ENCODE results near the gene GNGT2.
"Not testable (repeated sequence)": the region's sequence is repeated elsewhere in the genome, so short reads cannot be mapped to it uniquely, and the experiment has no call there.

GNGT2 gene

DNA sequence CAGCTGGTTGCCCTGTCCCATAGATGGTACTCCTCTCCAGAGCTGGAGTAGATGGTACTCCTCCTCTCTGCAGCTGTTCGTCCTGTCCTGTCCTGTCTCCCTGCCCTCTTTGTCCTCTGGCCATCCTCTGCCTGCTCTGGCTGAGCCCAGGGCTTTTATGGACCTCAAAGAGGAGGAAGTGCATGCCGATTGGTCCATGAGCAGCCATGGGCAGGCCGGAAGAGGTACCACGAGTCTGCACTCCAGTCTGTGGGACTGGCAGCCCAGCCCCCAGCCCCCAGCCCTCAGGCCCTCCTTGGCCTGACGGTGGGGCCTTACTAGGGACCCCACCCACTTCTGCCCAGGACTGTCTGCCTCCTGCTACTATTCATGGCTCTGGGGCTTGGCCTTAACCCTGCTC lies 27.0 kb downstream of the GNGT2 start:
- TF ChIP-seq, protein P1, sequence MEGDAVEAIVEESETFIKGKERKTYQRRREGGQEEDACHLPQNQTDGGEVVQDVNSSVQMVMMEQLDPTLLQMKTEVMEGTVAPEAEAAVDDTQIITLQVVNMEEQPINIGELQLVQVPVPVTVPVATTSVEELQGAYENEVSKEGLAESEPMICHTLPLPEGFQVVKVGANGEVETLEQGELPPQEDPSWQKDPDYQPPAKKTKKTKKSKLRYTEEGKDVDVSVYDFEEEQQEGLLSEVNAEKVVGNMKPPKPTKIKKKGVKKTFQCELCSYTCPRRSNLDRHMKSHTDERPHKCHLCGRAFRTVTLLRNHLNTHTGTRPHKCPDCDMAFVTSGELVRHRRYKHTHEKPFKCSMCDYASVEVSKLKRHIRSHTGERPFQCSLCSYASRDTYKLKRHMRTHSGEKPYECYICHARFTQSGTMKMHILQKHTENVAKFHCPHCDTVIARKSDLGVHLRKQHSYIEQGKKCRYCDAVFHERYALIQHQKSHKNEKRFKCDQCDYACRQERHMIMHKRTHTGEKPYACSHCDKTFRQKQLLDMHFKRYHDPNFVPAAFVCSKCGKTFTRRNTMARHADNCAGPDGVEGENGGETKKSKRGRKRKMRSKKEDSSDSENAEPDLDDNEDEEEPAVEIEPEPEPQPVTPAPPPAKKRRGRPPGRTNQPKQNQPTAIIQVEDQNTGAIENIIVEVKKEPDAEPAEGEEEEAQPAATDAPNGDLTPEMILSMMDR (conservative IDR thresholded peaks at IDR 0.05; ENCODE audit: control insufficient read depth, insufficient read depth, low read depth, low read length), result no peak

DNA sequence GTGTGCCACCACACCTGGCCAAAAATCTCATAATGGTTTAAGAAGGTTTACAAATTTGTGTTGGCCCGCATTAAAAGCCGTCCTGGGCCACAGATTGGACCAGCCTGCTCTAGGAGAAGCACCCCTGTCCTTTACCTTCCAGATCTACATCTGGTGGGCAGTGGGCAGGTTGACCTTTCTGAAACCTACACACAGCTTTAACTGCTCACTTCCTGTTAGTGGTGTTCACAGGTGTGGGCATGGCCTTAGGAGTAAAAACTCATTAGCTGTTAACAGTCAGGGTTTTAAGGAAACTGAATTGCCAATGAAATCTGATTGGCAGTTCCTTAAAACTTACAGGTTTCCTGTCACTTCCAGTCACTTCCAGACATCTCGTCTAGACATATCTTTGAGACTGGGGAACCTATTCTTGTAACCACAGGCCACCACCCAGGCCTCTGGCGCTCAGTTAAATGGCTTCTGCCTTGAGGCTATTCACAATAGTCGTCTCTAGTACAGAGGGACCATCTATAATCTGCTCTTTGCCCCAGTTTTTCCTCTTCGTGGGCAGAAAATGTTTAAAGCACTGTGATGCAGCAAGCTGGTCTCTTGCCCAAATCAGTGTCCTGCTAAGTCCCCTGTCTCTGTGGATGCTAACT lies 29.3 kb downstream of the GNGT2 start:
- TF ChIP-seq, protein P1 (conservative IDR thresholded peaks at IDR 0.05; ENCODE audit: control insufficient read depth, insufficient read depth, low read depth, low read length), result no peak
- DNase-seq (ENCODE audit: low read depth), result no peak
- no peak overlapping the region for H3K4me3 ChIP-seq (ENCODE audit: control insufficient read depth, low read depth, low read length)

More for the DNA sequence above, 27.0 kb downstream of the GNGT2 start:
- H3K4me3 ChIP-seq (ENCODE audit: control insufficient read depth, low read depth, low read length), result no peak overlapping the region
- no peak for DNase-seq (ENCODE audit: low read depth)

DNA sequence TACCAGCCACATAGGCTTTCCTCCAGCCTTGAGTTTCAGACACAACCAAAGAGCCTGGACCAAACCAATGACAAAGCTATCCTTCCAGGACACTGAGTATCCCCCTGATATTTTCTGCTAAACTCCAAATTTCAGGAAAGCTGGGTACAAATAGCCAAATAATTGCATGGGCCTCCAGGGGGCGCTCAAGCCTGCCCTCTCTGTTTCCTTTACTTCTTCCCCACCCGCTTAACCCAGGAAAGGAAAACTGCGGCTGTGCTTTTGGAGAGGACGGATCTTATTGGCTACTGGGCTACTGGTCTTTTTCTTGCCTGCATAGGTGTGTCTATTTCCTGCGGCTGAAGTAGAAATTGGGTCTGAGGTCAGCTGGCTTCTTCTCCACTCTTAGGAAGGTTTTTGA lies 30.1 kb downstream of the GNGT2 start:
- DNase-seq (ENCODE audit: low read depth), result peak; percentile 64
- TF ChIP-seq, protein P1 (conservative IDR thresholded peaks at IDR 0.05; ENCODE audit: control insufficient read depth, insufficient read depth, low read depth, low read length), result peak; percentile 91
- H3K4me3 ChIP-seq (ENCODE audit: control insufficient read depth, low read depth, low read length), result no peak overlapping the region

DNA sequence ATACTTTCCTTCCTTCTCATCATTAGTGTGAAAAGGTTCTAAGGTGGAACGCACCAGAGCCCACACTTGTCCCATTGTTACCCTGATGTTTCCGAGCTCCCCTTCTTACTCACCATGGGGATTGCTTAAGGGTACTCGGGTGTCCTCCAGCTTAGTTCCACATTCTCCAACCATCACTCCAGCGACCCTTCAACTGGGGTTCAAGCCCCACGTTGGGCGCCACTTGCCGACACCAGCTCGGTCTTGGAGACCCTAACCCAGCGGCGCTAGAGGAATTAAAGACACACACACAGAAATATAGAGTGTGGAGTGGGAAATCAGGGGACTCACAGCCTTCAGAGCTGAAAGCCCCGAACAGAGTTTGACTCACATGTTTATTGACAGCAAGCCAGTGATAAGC lies 34.4 kb downstream of the GNGT2 start:
- DNase-seq (ENCODE audit: low read depth); H3K4me3 ChIP-seq (ENCODE audit: control insufficient read depth, low read depth, low read length): not testable (repeated sequence)

DNA sequence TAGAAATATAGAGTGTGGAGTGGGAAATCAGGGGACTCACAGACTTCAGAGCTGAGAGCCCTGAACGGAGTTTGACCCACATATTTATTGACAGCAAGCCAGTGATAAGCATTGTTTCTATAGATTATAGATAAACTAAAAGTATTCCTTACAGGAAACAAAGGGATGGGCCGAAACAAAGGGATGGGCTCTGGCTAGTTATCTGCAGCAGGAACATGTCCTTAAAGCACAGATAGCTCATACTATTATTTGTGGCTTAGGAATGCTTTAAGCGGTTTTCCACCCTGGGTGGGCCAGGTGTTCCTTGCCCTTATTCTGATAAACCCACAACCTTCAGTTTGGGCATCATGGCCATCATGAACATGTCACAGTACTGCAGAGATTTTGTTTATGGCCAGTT lies 39.7 kb downstream of the GNGT2 start:
- DNase-seq (ENCODE audit: low read depth); H3K4me3 ChIP-seq (ENCODE audit: control insufficient read depth, low read depth, low read length): not testable (repeated sequence)

DNA sequence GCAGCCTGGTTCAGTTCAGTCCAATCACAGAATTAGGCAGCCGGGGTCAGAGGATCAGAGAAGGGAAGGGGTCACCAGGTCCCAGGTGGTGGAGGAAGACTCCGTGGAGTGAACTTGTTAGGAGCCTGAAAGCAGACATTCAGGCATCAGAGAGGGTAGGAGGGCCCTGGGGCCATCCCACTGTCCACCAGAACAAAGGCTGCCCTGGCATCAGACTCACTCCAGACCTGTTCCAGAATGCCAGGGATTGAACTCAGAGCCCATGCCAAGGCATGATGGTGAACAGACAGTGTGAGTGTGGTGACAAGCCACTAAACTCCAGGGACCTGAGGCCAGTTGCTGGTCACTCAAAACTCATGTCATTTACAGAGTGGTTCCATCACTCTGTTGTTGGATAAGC lies 40.2 kb downstream of the GNGT2 start:
- no peak overlapping the region for H3K4me3 ChIP-seq (ENCODE audit: control insufficient read depth, low read depth, low read length)
- DNase-seq (ENCODE audit: low read depth), result no peak
- TF ChIP-seq, protein P1 (conservative IDR thresholded peaks at IDR 0.05; ENCODE audit: control insufficient read depth, insufficient read depth, low read depth, low read length), result no peak

DNA sequence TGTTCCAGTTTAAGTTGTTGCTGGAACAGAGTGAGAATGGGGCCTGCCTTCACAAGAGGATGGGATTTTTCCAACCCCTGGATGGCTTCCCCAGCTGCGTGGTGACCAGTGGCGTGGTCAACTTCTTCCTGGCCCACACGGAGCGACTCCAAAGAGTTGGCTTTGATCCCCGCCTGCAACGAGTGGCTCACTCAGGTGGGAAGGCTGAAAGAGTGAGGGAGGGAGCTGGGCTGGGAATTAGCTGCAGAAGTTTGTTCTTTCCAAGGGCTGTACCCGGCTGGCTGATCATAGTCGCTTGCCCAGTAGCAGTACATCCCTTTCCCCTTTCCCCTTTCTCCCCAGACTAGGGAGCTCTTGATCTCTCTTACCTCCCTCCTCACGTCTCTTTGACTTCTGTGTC lies 41.7 kb downstream of the GNGT2 start:
- no peak for DNase-seq (ENCODE audit: low read depth)
- H3K4me3 ChIP-seq (ENCODE audit: control insufficient read depth, low read depth, low read length), result no peak overlapping the region
- TF ChIP-seq, protein P1 (conservative IDR thresholded peaks at IDR 0.05; ENCODE audit: control insufficient read depth, insufficient read depth, low read depth, low read length), result no peak

DNA sequence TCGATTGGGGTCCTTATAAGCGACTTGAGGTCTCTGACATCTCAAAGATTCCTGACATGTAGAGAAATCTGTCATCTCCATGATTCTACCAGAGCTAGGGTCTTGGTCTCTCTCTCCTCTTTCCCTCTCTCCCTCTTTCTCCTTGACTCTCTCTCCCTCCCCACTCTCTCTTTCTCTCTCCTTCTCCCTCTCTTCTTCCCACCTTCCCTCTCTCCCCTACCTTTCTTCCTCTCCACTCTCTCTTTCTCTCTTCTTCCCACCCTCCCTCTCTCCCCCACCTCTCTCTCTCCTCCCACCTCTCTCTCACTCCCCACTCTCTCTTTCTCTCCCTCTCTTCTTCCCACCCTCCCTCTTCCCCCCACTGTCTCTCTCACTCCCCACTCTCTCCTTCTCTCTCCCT lies 45.2 kb downstream of the GNGT2 start:
- no peak for DNase-seq (ENCODE audit: low read depth)
- TF ChIP-seq, protein P1 (conservative IDR thresholded peaks at IDR 0.05; ENCODE audit: control insufficient read depth, insufficient read depth, low read depth, low read length), result no peak
- no peak overlapping the region for H3K4me3 ChIP-seq (ENCODE audit: control insufficient read depth, low read depth, low read length)

Data from fibroblast of mammary gland (primary cell).